Body of pancreas (tissue), 4 donors: ENCODE results near the gene PNISR. TPM values are rescaled to one million over a fixed set of nuclear protein-coding genes. Genes with fewer than 3 reads are reported as not detected.

Experiments
- ATAC-seq: fragments of 150-250 bp; one replicate; pipeline ENCODE4 v1.9.1; 2016
- DNase-seq, 4 donors: peaks; one replicate each; pipeline ENCODE4 v3.0.0-alpha.2; 2019
- H3K27ac ChIP-seq, 4 donors: fragments of 200-600 bp; sonication (generic); 1 replicate in 3 of 4; 2 replicates in 1 of 4; pipeline versions ENCODE4 v1.5.1 to v1.6.1; 2016 to 2019; ENCODE audit warnings: mild to moderate bottlenecking in 1 of 4, mixed read lengths in 1 of 4, moderate library complexity in 1 of 4
- H3K27me3 ChIP-seq, 2 donors: fragments of 200-600 bp; sonication (generic); one replicate each; pipeline ENCODE4 v1.6.0; 2016; ENCODE audit warnings: mild to moderate bottlenecking in 1 of 2
- H3K36me3 ChIP-seq, 2 donors: fragments of 200-600 bp; sonication (generic); replicated peaks in 1 of 2; 2 replicates each; pipeline ENCODE4 v1.5.1; 2016; ENCODE audit warnings: low read depth in 2 of 2; ENCODE audit not compliant: insufficient read depth in 1 of 2
- H3K4me1 ChIP-seq: fragments of 200-600 bp; sonication (generic); one replicate; pipeline ENCODE4 v1.6.0; 2016
- H3K4me3 ChIP-seq, 2 donors: fragments of 200-600 bp; sonication (generic); 1 replicate in 1 of 2; 2 replicates in 1 of 2; pipeline ENCODE4 v1.5.1; 2016 to 2019
- H3K9me3 ChIP-seq, 3 donors: fragments of 200-600 bp; sonication (generic); 1 replicate in 2 of 3; 2 replicates in 1 of 3; pipeline ENCODE4 v1.5.1; 2016
- POLR2A ChIP-seq, 3 donors: fragments of 450-650 bp; IDR thresholded peaks; one replicate each; pipeline ENCODE4 v1.6.1; 2016; ENCODE audit warnings: antibody characterized with exemption in 3 of 3, mild to moderate bottlenecking in 2 of 3
- WGBS, 2 donors: methylation state at CpG; one replicate each; pipeline ENCODE4 v1.1.5; 2017; 5-methylcytosine and 5-hydroxymethylcytosine counted together
- intact Hi-C: fragments of 100-400 bp; cut with DNase I; formaldehyde crosslinking; loops from one replicate; pipeline ENCODE4 v1.15.1; 2023
- total RNA-seq, 2 donors: library from RNA; depleted of rRNA; stranded (reverse); fragments of >200 nt; gene quantifications; one replicate each; pipeline ENCODE4 v1.1.0, GENCODE V29; 2016
- TF ChIP-seq, protein P1 (sequence below), 7 experiments: fragments of 450-650 bp in 4 of 7; fragments of 200-600 bp in 3 of 7; sonication (generic) in 3 of 7; IDR thresholded peaks; one replicate each; pipeline ENCODE4 v1.5.1; 2016 to 2019; ENCODE audit warnings: antibody characterized with exemption in 7 of 7

Gene PNISR
- total RNA-seq, 2 donors from 2014 or later = 97.8 to 107 TPM

DNA sequence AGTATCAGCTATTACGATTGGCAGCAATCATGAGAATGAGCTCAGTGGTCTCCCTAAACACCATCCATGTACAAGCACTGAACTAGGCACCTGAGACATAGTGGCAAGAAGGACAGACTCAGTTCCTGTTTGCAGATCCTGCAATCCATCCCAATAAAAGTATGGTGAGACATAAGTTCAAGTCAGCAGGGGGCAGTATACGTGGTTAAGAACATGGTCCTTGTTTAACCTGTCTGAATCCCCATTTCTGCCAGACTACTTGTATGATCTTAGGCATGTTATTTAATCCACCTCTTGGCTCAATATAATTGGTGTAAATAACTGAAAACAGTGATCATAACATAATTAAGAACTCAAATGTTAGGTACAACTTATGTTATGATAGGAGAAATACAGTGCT is 33.2 kb upstream of the PNISR start:
- H3K27me3 ChIP-seq = no peaks in the 10 kb centered on the region
- DNase-seq (no peak), ATAC-seq (no peak)
- WGBS, 2 donors = 55 to 88% methylated on average over 1 to 2 of the region's 2 CpGs
- TF ChIP-seq, protein P1, sequence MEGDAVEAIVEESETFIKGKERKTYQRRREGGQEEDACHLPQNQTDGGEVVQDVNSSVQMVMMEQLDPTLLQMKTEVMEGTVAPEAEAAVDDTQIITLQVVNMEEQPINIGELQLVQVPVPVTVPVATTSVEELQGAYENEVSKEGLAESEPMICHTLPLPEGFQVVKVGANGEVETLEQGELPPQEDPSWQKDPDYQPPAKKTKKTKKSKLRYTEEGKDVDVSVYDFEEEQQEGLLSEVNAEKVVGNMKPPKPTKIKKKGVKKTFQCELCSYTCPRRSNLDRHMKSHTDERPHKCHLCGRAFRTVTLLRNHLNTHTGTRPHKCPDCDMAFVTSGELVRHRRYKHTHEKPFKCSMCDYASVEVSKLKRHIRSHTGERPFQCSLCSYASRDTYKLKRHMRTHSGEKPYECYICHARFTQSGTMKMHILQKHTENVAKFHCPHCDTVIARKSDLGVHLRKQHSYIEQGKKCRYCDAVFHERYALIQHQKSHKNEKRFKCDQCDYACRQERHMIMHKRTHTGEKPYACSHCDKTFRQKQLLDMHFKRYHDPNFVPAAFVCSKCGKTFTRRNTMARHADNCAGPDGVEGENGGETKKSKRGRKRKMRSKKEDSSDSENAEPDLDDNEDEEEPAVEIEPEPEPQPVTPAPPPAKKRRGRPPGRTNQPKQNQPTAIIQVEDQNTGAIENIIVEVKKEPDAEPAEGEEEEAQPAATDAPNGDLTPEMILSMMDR (IDR thresholded peaks at IDR 0.05) = no peak
- no peak for TF ChIP-seq POLR2A (IDR thresholded peaks at IDR 0.05)
- no peaks in the 10 kb centered on the region for H3K9me3 ChIP-seq
- no peak overlapping the region for H3K4me3 ChIP-seq
- intact Hi-C loops = no loop called here
- H3K36me3 ChIP-seq = no peaks in the 10 kb centered on the region
- no peak overlapping the region for H3K27ac ChIP-seq
- H3K4me1 ChIP-seq = no peaks in the 10 kb centered on the region

GRCh38 chr6:99446076-99446475 is 21.0 kb upstream of the PNISR start:
- Histone ChIP-seq H3K27ac (no peak overlapping the region), H3K4me3 (no peak overlapping the region), H3K4me1 (no peaks in the 10 kb centered on the region), H3K27me3 (no peaks in the 10 kb centered on the region), H3K36me3 (no peaks in the 10 kb centered on the region), H3K9me3 (no peaks in the 10 kb centered on the region)
- intact Hi-C loops = no loop called here
- TF ChIP-seq POLR2A (IDR thresholded peaks at IDR 0.05) = no peak
- TF ChIP-seq, protein P1 (IDR thresholded peaks at IDR 0.05) = no peak
- no peak for ATAC-seq
- no peak for DNase-seq
- 88 to 96% methylated on average over 4 of the region's 4 CpGs for WGBS, 2 donors

DNA sequence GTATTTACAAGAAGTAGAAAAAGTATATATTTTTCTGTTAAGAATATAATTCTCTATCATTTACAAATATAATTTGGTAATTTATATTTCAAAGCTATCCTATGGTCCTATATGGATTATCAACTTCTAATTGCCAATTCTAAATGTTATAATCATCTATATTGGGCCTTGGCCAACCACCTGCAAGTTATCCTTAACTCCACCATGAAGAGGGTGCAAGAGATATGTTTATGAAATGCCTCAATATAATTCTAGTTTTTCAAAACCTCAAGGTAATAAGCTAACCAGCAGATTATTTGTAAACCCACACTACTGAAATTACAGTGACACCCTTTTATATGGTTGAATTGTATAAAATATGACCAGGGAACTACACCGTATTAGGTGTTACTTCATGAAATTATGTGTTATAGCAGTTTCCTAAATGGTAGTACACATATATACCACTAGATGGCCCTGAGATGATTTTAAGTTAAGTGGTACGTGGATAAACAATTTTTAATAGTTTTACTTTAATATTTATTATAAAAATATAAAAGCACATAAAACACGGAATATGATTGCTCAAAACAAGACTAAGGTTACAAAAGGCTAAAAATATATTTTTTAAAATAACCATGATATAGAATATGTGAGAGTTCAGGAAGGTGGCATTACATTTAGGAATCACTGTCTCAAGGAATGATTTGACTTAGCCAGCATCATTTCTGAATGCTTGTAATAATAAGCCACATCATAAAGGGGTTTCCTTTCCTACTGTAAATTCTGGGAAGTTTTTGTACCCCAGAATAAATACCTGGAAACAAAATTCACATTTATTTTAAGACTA is 9.8 kb upstream of the PNISR start:
- TF ChIP-seq, protein P1 (IDR thresholded peaks at IDR 0.05) = peak; percentile 46 to 83 (median 58)
- no peak for TF ChIP-seq POLR2A (IDR thresholded peaks at IDR 0.05)
- H3K36me3 ChIP-seq = no peaks in the 10 kb centered on the region
- intact Hi-C loops = no loop called here
- H3K27ac ChIP-seq = no peak overlapping the region
- no peak overlapping the region for H3K4me3 ChIP-seq
- no peak for DNase-seq
- peak; percentile 66 for ATAC-seq
- WGBS, 2 donors = 5 to 7% methylated on average over 3 of the region's 3 CpGs
- H3K9me3 ChIP-seq = no peaks in the 10 kb centered on the region
- H3K4me1 ChIP-seq = no peaks in the 10 kb centered on the region
- H3K27me3 ChIP-seq = no peaks in the 10 kb centered on the region

DNA sequence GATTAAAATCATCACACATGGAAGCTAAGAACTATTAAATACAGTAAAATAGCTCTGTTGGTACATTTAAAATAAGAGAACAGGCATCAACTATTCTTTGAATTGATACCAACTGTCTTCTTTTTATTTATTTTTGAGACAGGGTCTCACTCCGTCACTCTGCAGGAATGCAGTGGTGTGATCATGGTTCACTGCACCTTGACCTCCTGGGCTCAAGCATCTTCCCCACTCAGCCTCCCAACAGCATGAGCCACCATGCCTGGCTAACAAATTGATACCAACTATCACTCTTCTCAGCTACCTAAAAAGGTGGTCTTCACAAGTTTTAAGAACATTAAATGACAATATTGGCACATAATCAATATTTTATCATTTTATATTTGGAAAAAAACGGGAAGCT is 7.8 kb upstream of the PNISR start:
- 65 to 73% methylated on average over 2 of the region's 2 CpGs for WGBS, 2 donors
- no peak for DNase-seq
- TF ChIP-seq, protein P1 (IDR thresholded peaks at IDR 0.05) = no peak
- TF ChIP-seq POLR2A (IDR thresholded peaks at IDR 0.05) = no peak

GRCh38 chr6:99431901-99432300 is 6.8 kb upstream of the PNISR start:
- H3K9me3 ChIP-seq = no peaks in the 10 kb centered on the region
- no peak for DNase-seq
- H3K36me3 ChIP-seq = no peaks in the 10 kb centered on the region
- WGBS, 2 donors = 88 to 91% methylated on average over 2 of the region's 2 CpGs
- no peak overlapping the region for H3K4me3 ChIP-seq
- TF ChIP-seq POLR2A (IDR thresholded peaks at IDR 0.05) = no peak
- TF ChIP-seq, protein P1 (IDR thresholded peaks at IDR 0.05) = no peak
- no peaks in the 10 kb centered on the region for H3K27me3 ChIP-seq
- intact Hi-C loops = no loop called here
- no peak for ATAC-seq
- H3K4me1 ChIP-seq = peaks cover 10% of the 10 kb centered on the region
- no peak overlapping the region for H3K27ac ChIP-seq

More for the DNA sequence above, 7.8 kb upstream of the PNISR start:
- peaks cover under 1% of the 10 kb centered on the region for H3K4me1 ChIP-seq
- no peak for ATAC-seq
- H3K27ac ChIP-seq = no peak overlapping the region
- no peaks in the 10 kb centered on the region for H3K36me3 ChIP-seq
- intact Hi-C loops = no loop called here
- H3K27me3 ChIP-seq = no peaks in the 10 kb centered on the region
- no peaks in the 10 kb centered on the region for H3K9me3 ChIP-seq
- no peak overlapping the region for H3K4me3 ChIP-seq
